Gastrocnemius medialis (tissue), 4 donors: ENCODE data around the gene LDLRAD3. TPM values are rescaled to one million over a fixed set of nuclear protein-coding genes. Genes with fewer than 3 reads are reported as not detected.
A peak's percentile ranks its signal among the peaks of the same experiment; 100 is the strongest.

ENCODE experiments used
- ATAC-seq, 2 donors: fragments of 150-250 bp; one replicate each; pipeline ENCODE4 v1.9.1; 2016
- DNase-seq, 2 donors: peaks; one replicate each; pipeline ENCODE4 v3.0.0-alpha.2; 2019
- H3K27ac ChIP-seq, 4 donors: fragments of 200-600 bp; sonication (generic); 1 replicate in 1 of 4; 2 replicates in 3 of 4; pipeline ENCODE4 v1.5.1; 2016 to 2018; ENCODE audit warnings: mild to moderate bottlenecking in 2 of 4, moderate library complexity in 1 of 4
- H3K27me3 ChIP-seq, 3 donors: fragments of 200-600 bp; sonication (generic) in 2 of 3; 1 replicate in 1 of 3; 2 replicates in 2 of 3; pipeline versions ENCODE4 v1.5.1 to v1.6.0; 2016 to 2019; ENCODE audit warnings: mild to moderate bottlenecking in 1 of 3, moderate library complexity in 1 of 3
- H3K36me3 ChIP-seq, 2 donors: fragments of 200-600 bp; sonication (generic) in 1 of 2; one replicate each; pipeline ENCODE4 v1.5.1; 2017 to 2018
- H3K4me1 ChIP-seq, 2 donors: fragments of 200-600 bp; sonication (generic) in 1 of 2; one replicate each; pipeline ENCODE4 v1.5.1; 2016 to 2017; ENCODE audit warnings: mild to moderate bottlenecking in 2 of 2
- H3K4me3 ChIP-seq, 4 donors: fragments of 200-600 bp; sonication (generic) in 3 of 4; 1 replicate in 1 of 4; 2 replicates in 3 of 4; pipeline ENCODE4 v1.5.1; 2016 to 2019; ENCODE audit warnings: mild to moderate bottlenecking in 2 of 4
- H3K9me3 ChIP-seq, 3 donors: fragments of 200-600 bp; sonication (generic) in 2 of 3; 1 replicate in 1 of 3; 2 replicates in 2 of 3; pipeline ENCODE4 v1.5.1; 2016 to 2019
- POLR2A ChIP-seq, 2 donors: fragments of 450-650 bp; IDR thresholded peaks; one replicate each; pipeline ENCODE4 v1.6.1; 2017; ENCODE audit warnings: antibody characterized with exemption in 2 of 2, mild to moderate bottlenecking in 2 of 2, moderate library complexity in 2 of 2
- in situ Hi-C, 4 donors: fragments of 200-750 bp; cut with MboI; loops; one replicate each; pipeline versions ENCODE4 v1.15.0 to v1.8.0; 2017; ENCODE audit warnings: low sequenced_read_pairs in 4 of 4
- intact Hi-C: fragments of 100-400 bp; cut with DNase I; formaldehyde crosslinking; loops from one replicate; pipeline ENCODE4 v1.15.1; 2023; ENCODE audit warnings: low total_unique reads
- total RNA-seq, 4 donors: library from RNA; depleted of rRNA; stranded (reverse); fragments of >200 nt; gene quantifications; one replicate each; pipeline versions ENCODE4 v1.1.0 to v1.2.3, GENCODE V29; 2016
- TF ChIP-seq, protein P1 (sequence below), 5 experiments: fragments of 450-650 bp in 3 of 5; fragments of 200-600 bp in 2 of 5; sonication (generic) in 2 of 5; IDR thresholded peaks in 4 of 5; conservative IDR thresholded peaks in 1 of 5; 1 replicate in 4 of 5; 2 replicates in 1 of 5; pipeline ENCODE4 v1.5.1; 2016 to 2019; ENCODE audit warnings: antibody characterized with exemption in 5 of 5, mild to moderate bottlenecking in 3 of 5, moderate library complexity in 3 of 5

The LDLRAD3 gene, protein sequence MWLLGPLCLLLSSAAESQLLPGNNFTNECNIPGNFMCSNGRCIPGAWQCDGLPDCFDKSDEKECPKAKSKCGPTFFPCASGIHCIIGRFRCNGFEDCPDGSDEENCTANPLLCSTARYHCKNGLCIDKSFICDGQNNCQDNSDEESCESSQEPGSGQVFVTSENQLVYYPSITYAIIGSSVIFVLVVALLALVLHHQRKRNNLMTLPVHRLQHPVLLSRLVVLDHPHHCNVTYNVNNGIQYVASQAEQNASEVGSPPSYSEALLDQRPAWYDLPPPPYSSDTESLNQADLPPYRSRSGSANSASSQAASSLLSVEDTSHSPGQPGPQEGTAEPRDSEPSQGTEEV
- total RNA-seq, result 10 to 100 TPM in 3 of 4 donors, 1 to 10 TPM in 1; 6.1 to 12.8 (median 11.8) TPM

DNA sequence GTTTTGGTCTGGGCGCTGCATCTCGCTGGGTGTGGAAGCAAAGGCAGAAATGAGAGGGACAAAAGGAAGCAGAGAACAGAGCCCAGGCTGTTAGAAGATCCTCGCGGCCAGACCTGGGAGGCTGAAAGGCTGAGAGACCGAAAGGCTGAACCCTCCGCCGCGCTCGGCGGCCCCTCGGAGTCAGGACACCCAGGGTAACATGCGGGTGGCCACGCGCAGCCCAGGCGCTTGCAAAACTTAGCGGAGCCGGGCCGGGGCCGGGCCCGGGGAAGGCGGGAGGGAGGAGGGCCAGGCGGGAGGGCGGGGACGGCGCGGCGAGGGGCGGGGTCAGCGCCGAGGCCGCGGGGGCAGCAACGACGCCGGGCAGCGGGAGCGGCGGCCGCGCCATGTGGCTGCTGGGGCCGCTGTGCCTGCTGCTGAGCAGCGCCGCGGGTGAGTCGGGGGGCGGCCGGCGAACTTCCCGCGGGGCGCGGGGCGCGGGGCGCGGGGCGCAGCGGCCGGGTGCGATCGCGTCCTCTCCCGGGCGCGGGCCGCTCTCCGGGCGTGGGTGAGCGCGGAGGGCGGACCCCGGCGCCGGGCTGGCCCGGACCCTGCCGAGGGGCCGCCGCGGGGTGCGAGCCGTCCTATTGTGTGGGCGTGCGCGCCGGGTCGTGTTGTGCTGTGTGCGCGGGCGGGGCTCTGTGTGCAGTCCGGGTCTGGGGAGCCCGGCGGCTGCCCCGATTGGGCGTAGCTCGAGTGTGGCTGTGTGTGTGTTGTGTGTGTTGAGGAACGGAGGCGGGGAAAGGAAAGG, at the start of gene LDLRAD3:
TSS of gene LDLRAD3 (plus strand) at position 350 of the 790 bp plus-strand sequence. CDS start at position 387, 37 bp downstream.
- no peaks in the 10 kb centered on the region for H3K9me3 ChIP-seq
- H3K4me3 ChIP-seq, result peak within 1 kb of the TSS; percentile 61 to 73 (median 66)
- peaks cover 15 to 21% of the 10 kb centered on the region in 2 donors for H3K4me1 ChIP-seq
- DNase-seq (peak; percentile 74 to 75), ATAC-seq (peak; percentile 84)
- in situ Hi-C loops, result no loop called here
- H3K27ac ChIP-seq, result peak within 1 kb of the TSS; percentile 71 to 85 (median 80)
- intact Hi-C loops, result loop anchor here (5.0 to 10.0 kb wide), 2 partner anchors 119 to 282 kb away; partner anchors contain the start of gene TRIM44
- no peaks in the 10 kb centered on the region for H3K36me3 ChIP-seq
- H3K27me3 ChIP-seq, result no peaks in the 10 kb centered on the region
- TF ChIP-seq POLR2A (IDR thresholded peaks at IDR 0.05), result peak; percentile 59 to 67
- TF ChIP-seq, protein P1, sequence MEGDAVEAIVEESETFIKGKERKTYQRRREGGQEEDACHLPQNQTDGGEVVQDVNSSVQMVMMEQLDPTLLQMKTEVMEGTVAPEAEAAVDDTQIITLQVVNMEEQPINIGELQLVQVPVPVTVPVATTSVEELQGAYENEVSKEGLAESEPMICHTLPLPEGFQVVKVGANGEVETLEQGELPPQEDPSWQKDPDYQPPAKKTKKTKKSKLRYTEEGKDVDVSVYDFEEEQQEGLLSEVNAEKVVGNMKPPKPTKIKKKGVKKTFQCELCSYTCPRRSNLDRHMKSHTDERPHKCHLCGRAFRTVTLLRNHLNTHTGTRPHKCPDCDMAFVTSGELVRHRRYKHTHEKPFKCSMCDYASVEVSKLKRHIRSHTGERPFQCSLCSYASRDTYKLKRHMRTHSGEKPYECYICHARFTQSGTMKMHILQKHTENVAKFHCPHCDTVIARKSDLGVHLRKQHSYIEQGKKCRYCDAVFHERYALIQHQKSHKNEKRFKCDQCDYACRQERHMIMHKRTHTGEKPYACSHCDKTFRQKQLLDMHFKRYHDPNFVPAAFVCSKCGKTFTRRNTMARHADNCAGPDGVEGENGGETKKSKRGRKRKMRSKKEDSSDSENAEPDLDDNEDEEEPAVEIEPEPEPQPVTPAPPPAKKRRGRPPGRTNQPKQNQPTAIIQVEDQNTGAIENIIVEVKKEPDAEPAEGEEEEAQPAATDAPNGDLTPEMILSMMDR (IDR thresholded peaks at IDR 0.05 in 4 of 5, conservative IDR thresholded peaks at IDR 0.05 in 1 of 5), result no peak

DNA sequence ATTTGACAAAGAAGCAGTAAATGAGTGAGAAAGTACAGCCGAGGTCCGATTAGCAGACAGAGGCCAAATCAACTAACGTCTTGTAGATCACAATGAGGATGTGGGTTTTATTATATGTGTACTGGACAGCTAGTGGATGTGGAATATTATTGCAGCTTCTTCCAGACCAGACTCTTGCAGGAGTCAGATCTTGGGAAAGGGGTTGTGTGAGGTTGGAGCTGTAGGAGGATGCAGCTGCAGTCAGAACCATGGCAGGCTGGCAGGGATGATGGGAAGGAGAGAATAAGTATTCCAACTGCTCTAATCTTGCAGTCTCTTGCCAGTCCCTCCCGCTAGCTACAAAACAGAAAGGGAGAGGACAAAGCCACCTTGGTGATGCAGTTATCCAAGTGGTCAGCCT, 46.8 kb upstream of the LDLRAD3 start:
- Histone ChIP-seq H3K4me3 (no peak overlapping the region), H3K36me3 (no peaks in the 10 kb centered on the region), H3K27ac (no peak overlapping the region), H3K4me1 (peaks cover 0 to 8% of the 10 kb centered on the region in 2 donors), H3K27me3 (peaks cover 0 to 10% (median 0%) of the 10 kb centered on the region in 3 donors), H3K9me3 (peaks cover 0 to under 1% (median 0%) of the 10 kb centered on the region in 3 donors)
- intact Hi-C loops, result loop anchor here (10.0 kb wide), 1 partner anchor 178 kb away; no protein-coding TSS in a partner anchor
- DNase-seq (no peak), ATAC-seq (no peak)
- in situ Hi-C loops, result no loop called here
- TF ChIP-seq POLR2A (IDR thresholded peaks at IDR 0.05), result no peak
- TF ChIP-seq, protein P1 (IDR thresholded peaks at IDR 0.05 in 4 of 5, conservative IDR thresholded peaks at IDR 0.05 in 1 of 5), result no peak

DNA sequence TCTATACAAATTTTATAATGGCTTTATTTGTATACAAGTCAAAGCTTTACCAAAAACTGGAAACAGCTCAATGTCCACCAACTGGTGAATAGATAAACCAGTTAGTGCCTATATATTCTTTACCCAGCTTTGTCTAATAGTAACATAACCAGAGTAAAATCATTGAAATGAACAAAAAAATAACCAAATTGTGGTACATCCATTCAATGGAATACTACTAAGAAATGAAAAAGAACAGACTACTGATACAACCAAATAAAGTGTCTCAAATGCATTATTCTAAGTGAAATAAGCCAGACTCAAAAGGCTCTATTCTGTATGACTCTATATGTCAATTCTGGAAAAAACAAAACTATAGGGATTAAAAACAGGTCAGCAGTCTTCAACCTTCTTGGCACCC, 40.9 kb upstream of the LDLRAD3 start:
- DNase-seq (no peak), ATAC-seq (no peak)
- in situ Hi-C loops, result no loop called here
- Histone ChIP-seq H3K27me3 (peaks cover 0 to 10% (median 0%) of the 10 kb centered on the region in 3 donors), H3K4me1 (peaks cover 0 to 13% of the 10 kb centered on the region in 2 donors), H3K36me3 (no peaks in the 10 kb centered on the region), H3K9me3 (peaks cover 0 to 8% (median 0%) of the 10 kb centered on the region in 3 donors), H3K4me3 (no peak overlapping the region), H3K27ac (no peak overlapping the region)
- intact Hi-C loops, result loop anchor here (10.0 kb wide), 1 partner anchor 78 kb away; no protein-coding TSS in a partner anchor
- TF ChIP-seq POLR2A (IDR thresholded peaks at IDR 0.05), result no peak
- TF ChIP-seq, protein P1 (IDR thresholded peaks at IDR 0.05 in 4 of 5, conservative IDR thresholded peaks at IDR 0.05 in 1 of 5), result no peak

DNA sequence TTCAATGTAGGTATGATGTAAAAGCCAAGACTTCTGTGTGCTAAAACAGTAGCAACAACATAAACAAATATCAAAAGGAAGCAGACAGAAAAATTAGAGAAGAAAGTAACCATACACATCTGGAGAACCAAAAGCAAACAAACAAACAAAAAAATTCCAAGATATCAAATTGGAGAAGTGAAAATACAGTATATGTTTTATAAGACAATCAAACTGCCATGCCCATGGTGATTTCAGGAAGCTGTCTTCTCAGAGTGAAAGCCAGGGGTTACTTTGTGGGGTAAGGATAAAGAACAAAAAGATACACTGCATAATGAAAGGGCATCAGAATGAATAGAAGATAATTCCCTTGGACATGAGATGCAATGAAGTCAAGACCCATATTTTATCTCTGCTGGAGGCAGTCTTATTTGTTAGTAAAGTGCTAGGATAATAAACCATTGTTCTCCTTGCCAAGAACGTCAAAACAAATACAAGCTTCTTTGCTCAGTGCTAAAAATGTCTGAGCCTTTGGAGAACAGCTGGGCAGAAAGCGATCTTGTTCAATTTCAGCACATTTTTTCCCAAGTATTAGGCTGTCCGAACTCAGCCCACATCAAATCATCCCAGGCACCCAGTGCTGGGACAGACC, 38.1 kb upstream of the LDLRAD3 start:
- no peak for DNase-seq
- H3K36me3 ChIP-seq, result no peaks in the 10 kb centered on the region
- peaks cover 9 to 24% of the 10 kb centered on the region in 2 donors for H3K4me1 ChIP-seq
- intact Hi-C loops (loop anchor here (10.0 kb wide), 1 partner anchor 81 kb away; no protein-coding TSS in a partner anchor), in situ Hi-C loops (no loop called here)
- H3K4me3 ChIP-seq, result no peak overlapping the region
- H3K27me3 ChIP-seq, result no peaks in the 10 kb centered on the region
- peaks cover 0 to 8% (median 0%) of the 10 kb centered on the region in 3 donors for H3K9me3 ChIP-seq
- H3K27ac ChIP-seq, result peak overlapping the region in 2 of 4 donors; percentile 49 to 84
- ATAC-seq, result no peak
- TF ChIP-seq, protein P1 (IDR thresholded peaks at IDR 0.05 in 4 of 5, conservative IDR thresholded peaks at IDR 0.05 in 1 of 5), result no peak
- no peak for TF ChIP-seq POLR2A (IDR thresholded peaks at IDR 0.05)
